EL (cell line): ENCODE measurements around the gene ATP5MG.
"Not testable (repeated sequence)": the region's sequence is repeated elsewhere in the genome, so short reads cannot be mapped to it uniquely, and the experiment has no call there.

Experiments
- DNase-seq: peaks from one replicate; pipeline ENCODE4 v3.0.0-alpha.2; 2016

Gene ATP5MG

DNA sequence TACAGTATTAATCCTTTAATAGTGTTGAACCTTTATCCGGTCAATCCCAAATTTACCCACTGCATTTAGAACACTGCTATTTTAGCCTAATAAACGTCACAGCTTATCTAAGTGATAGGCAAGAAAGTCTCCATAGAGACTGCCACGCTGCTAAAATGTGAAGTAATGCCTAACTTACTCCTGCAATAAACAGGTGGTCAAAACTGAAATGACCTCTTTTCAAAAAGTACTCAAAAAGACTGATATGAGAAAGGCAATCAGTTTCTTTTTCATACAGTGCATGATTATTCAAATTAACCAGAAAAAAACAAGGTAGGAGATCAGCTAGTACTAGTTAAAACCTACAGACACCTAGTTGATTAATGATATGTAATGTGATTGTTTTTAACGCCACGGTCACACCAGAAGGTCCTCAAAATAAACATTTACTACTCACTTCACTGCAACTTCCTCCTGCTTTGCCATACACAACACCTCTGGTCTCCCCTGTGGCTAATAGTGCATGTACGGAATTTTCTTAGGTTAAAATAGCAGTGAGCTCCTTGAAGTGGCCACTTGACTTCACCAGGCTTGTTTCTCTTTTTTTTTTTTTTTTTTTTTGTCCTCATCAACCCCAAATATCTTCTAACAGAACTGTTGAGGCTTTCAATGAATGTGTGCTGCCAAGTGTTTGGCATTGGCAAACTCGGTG is 8.8 kb downstream of the ATP5MG start:
- no peak for DNase-seq

- DNase-seq, result no peak
Observed at GRCh38 chr11:118411530-118411929, 10.1 kb downstream of the ATP5MG start.

DNA sequence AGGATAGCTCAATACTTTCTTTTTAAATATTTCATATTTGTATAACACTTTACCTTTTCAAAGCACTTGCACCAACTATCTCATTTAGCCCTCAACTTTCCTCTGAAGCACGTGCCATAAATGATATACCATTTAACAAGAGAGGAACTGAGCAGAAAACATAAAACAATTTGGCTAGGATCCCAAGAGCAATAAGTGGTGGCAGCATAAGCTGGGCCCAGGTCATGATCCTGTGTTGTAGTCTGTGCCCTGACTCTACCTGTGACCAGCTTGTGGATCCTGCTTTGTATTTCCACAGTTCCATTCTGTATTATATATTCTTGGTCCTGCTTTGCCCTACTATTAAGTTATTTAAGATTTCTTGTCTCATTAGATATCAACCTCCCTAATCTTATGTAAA is 11.5 kb downstream of the ATP5MG start:
- no peak for DNase-seq

DNA sequence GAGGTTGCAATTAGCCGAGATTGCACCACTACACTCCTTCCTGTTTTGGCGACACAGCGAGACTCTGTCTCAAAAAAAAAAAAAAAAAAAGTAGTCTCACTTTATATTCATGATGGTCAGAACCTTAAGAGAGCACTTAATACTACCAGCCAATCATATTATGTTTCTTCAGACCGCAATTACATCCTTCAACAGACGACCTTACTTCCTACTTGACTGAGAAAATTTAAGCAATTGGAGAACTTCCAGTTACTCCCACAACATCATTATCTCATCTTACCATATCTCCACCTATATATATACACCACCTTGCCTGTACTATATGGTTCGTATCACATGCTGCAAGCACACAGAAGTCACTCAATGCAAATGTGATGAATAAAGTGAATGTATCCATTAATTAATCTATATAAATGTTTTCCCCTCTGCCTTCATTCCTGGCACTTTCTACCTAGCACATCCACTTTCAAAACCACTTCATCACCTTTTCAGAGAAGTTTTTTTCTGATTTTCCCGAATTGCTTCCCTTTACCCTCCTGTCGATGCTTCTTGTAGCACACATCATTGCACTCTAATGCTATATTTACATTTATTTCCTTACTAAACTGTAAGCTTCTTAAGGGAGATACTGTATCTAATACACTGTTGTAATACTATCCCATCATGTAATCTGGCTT is 13.8 kb downstream of the ATP5MG start:
- DNase-seq, result no peak

DNA sequence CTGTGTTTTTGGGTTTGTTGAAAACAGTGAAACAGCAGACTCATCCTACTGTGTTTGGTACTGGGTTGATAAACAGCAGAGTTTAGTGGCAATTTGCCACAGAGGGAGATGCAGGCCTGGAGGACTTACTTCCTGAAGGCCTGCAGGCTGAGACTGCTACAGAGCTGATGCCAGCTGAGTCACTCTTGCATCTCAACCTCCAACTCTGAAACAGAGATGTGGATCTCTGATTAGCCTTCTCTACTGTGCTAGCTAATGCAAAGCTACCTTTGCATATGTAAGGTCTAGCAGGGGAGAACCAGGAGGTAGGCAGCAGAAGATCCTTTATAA is 14.3 kb downstream of the ATP5MG start:
- peak; percentile 92 for DNase-seq

- not testable (repeated sequence) for DNase-seq
Observed at GRCh38 chr11:118416900-118417299, 15.5 kb downstream of the ATP5MG start.

DNA sequence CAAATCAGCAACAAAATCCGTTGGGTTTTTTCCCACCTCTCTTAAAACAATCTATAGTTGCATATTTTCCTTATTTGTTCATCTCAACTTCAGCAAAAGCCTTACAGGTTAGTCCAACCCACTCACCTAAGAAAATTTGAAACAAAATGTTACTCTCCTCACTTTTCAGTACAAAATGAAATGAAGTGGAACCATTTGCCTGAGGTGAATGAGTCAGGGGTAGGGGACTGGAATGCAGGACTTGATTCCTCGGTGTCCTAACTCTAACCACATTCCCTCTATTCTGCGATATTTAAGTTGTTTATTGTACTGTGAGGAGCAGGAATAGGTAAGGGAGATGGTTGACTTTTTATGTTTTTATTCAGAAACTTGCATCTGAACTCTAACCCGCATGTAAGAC is 16.4 kb downstream of the ATP5MG start:
- no peak for DNase-seq

- DNase-seq, result no peak
Observed at GRCh38 chr11:118418766-118419165, 17.4 kb downstream of the ATP5MG start.

GRCh38 chr11:118427707-118428106 is 26.3 kb downstream of the ATP5MG start:
- no peak for DNase-seq

- no peak for DNase-seq
Observed at GRCh38 chr11:118430956-118431355, 29.6 kb downstream of the ATP5MG start.

- DNase-seq, result no peak
Observed at GRCh38 chr11:118434123-118434552, 32.7 kb downstream of the ATP5MG start.

DNA sequence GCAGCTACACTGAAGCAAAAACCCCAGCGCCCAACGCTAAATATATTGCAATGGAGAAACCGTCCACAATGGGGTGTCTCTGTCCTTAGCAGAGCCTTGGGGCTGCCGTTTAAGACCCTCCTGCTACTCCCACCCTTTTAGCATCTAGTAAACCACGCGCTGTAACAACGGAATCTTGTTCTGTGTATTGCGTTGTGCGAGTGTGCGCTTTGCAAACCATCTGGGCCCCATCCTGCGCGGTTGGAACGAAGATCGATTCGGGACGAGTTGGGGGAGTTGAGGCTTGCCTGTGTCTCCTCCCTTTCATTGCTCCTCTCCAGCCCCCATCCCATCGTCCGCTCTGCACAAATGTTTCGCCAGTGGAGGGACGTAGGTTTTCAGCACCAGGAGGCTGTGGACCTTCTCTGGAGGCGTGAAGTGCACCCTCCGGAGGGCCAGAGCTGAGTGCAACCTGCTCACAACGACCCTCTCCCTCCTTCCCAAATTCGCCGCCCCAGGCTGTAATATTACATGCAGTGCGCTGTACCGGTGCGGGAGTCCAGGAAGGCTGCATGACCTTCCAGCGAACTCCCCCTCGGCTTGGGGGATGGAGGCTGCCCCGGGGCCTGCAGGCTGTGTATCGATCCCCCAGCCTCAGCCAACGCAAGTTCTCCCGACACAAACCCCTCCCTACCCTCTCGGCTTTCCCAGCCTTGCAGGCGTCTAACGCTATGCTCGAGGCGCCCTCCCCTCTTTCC is 33.3 kb downstream of the ATP5MG start:
- DNase-seq, result peak; percentile 34

DNA sequence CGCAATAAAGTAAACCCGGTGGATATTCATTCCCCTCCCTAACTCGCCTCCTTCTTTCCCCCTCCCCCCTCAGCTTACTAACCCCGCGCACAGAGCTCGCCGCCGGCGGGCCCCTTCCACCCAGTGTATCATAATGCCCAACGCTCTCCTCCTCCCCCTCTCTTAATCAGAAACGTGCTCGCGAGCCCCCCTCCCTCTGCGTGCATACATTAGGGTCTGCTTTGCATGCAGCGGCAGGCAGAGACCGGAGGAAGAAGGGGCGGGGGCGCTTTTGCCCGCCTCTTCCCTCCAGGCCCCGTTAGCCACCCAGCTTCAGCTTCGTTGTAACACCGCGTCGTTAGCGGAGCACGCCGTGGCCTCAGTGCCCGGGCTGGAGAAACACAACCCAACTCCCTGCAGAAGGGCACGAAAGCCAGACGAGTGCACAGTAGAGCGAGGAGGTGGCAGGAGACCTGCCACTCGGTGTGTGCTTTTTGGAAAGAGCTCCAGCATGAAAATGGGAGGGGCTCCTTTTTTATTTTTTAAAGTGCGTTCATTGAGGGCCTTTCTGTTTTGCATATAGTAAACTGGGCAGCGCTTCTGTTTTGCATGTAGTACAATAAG is 34.0 kb downstream of the ATP5MG start:
- peak; percentile 54 for DNase-seq

DNA sequence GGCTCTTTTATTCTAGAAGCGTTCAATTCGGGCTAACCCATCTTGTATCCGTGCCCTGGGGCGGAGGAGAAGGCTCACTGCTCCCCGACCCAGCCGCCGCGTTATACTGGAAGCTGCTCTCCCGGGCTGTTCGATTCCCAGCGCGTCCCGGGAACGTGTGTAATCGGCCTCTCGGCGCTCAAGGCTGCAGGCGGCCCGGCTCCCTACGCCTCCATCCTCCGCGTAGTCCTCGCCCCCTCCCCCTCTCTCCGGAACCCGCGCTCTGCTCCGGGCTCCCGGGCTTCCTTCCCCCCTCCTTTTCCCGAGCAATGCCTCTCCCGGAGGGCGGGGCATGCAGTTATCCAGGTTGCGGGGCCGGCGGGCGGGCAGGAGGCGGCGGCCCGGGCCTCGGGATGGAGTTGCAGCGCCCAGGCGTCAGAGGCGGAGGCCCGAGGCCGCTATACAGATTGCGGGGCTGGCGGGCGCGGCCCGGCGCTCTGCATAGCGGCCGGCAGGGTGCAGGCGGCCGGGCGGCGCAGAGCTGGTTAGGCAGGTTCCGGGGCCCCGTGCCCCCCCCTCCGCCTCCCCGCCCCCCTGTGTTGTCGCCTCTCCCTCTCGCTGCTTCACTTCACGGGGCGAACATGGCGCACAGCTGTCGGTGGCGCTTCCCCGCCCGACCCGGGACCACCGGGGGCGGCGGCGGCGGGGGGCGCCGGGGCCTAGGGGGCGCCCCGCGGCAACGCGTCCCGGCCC is 34.7 kb downstream of the ATP5MG start, which contains the start of gene KMT2A:
KMT2A (plus strand) TSS at position 600 of the 732 bp plus-strand sequence; CDS start at position 621, 21 bp downstream.
- peak; percentile 98 for DNase-seq

GRCh38 chr11:118436639-118437207 is 35.3 kb downstream of the ATP5MG start:
- peak; percentile 41 for DNase-seq

GRCh38 chr11:118437208-118438125 is 36.1 kb downstream of the ATP5MG start:
- peak; percentile 64 for DNase-seq

GRCh38 chr11:118438314-118438931 is 37.0 kb downstream of the ATP5MG start:
- peak; percentile 80 for DNase-seq

GRCh38 chr11:118439646-118440045 is 38.2 kb downstream of the ATP5MG start:
- no peak for DNase-seq

GRCh38 chr11:118441770-118442275 is 40.4 kb downstream of the ATP5MG start:
- DNase-seq, result peak; percentile 1

- DNase-seq, result peak; percentile 13
Observed at GRCh38 chr11:118442301-118442700, 40.9 kb downstream of the ATP5MG start.
